ENCODE measurements around the gene ANKRD53.

ANKRD53 gene

DNA sequence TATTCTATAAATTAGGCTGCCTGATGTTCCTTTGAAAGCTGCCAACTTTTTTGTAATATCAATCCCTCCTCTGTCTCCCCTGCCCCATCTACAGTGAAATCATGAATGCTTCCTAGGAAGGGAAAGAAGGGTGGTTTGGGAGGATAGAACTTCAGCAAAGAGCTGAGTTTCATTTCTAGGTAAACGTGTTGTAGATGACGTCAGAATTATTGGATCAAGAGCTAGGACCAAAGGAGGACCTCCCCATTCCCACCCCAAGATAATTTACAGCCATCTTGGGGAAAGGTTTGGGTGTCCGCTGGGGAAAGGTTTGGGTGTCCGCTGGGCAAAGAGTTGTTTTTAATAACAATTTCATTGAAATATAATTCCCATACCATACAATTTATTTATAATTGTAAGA lies 11.2 kb upstream of the ANKRD53 start:
- DNase-seq (ENCODE audit: low spot score), result no peak

- DNase-seq (ENCODE audit: low spot score), result no peak
Observed at GRCh38 chr2:70974592-70974991, 3.8 kb upstream of the ANKRD53 start.

DNA sequence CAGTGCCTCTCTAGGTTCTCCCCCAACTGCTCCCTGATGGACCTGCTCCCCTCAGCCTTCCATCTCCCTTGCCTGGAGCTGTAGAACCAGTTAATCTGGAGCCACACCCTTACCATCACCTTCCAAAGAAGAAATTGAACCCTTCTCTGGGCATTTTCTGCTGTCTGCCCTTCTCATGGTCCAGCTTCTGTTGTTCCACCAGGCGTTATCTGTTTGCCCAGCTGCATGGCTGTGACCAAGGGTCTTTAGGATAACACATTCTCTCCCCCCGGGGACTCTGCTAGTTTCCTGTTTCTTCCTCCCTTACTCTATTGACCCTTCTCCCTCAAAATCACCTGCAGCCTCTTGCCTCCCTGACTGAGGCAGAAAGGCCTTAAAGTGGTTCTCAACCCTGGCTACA lies 3.2 kb upstream of the ANKRD53 start:
- DNase-seq (ENCODE audit: low spot score), result no peak

- no peak for DNase-seq (ENCODE audit: low spot score)
Observed at GRCh38 chr2:70977605-70978205, 725 bp upstream of the ANKRD53 start.

DNA sequence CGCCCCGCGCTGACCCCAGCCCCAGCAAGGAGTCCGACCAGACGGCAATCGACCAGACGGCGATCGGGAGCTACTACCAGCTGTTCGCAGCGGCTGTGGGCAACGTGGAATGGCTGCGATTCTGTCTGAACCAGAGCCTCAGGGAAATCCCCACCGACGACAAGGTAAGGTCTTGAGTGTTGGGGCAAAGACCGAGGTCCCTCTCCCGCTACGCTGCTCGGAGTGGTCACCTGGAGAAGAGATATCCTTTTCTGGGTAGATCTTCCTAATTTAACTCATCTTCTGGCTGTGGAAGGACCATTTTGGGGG lies 704 bp downstream of the ANKRD53 start:
- DNase-seq (ENCODE audit: low spot score), result no peak

- DNase-seq (ENCODE audit: low spot score), result no peak
Observed at GRCh38 chr2:70979626-70980025, 1.2 kb downstream of the ANKRD53 start.

DNA sequence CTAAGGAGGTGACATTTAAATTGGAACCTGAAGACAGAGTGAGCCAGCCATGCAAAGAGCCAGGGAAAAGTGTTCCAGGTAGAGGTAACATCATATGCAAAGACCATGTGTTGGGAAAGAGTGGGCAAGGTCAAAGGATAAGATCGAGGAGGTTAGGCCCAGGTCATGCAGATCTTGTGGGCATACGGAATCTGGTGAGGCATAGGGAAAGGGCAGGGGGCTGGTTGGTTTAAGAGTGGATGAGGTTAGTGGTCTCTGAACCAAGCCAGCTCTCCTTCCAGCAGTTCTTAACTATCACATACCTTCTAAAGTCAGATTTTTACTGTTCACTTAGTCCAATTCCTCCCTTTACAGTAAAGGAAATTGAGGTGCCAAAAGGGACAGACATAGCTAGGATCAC lies 3.0 kb downstream of the ANKRD53 start:
- DNase-seq (ENCODE audit: low spot score), result no peak

DNA sequence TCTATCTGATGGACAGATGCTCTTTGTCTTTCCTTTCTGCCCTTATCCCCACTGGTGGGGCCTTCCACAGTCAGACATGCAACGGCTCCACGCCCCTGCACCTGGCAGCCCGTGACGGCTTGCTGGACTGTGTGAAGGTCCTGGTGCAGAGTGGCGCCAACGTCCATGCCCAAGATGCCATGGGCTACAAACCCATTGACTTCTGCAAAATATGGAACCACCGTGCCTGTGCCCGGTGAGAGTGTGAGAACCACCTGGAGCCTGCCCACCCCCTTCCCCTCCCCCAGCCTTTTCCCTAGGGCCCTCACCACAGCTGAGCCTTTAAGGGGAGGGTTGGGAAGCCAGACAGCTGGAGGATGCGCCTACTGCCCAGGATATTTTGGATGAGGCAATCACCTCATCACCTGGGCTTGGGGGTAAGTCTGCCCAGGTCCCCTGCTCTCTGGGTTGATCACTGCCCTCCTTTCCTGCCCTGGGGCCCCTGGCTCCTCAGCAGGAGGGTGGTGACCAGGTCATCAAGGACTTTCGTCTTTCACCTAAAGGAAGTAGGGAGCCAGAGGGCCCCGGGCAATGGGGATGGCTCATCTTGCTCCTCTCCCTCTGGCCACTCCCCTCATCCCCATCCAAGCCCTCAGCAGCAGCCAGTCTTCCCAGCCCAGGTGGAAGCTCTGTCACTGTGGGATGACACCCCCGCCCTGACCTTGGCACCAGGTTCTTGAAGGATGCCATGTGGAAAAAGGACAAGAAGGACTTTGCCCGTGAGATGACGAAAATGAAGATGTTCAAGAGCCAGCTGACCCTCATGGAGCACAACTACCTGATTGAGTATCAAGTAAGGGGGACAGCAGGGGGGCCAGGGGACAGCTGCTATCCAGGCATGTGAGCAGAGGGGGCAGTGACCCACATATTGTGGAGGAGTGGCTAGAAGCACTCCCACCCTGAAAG lies 3.7 kb downstream of the ANKRD53 start:
- DNase-seq (ENCODE audit: low spot score), result no peak

DNA sequence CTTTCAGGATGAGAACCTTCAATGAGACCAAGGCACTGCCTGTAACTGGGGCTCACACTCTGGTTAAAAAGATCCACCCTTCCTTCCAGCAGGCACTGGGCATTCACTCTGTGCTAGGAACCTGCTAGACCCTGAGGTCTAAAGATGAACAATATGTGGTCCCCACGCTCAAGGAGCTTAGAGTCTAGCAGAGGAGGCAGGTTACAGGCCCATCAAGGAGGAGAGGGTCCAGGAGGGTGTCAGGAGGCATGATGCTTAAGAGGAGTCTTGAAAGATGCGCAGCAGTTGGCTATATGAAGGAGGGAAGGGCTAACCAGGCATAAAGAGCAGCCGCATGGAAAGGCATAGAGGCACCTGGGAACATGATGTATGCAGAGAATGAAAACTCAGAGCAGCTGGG lies 4.5 kb downstream of the ANKRD53 start:
- DNase-seq (ENCODE audit: low spot score), result no peak

DNA sequence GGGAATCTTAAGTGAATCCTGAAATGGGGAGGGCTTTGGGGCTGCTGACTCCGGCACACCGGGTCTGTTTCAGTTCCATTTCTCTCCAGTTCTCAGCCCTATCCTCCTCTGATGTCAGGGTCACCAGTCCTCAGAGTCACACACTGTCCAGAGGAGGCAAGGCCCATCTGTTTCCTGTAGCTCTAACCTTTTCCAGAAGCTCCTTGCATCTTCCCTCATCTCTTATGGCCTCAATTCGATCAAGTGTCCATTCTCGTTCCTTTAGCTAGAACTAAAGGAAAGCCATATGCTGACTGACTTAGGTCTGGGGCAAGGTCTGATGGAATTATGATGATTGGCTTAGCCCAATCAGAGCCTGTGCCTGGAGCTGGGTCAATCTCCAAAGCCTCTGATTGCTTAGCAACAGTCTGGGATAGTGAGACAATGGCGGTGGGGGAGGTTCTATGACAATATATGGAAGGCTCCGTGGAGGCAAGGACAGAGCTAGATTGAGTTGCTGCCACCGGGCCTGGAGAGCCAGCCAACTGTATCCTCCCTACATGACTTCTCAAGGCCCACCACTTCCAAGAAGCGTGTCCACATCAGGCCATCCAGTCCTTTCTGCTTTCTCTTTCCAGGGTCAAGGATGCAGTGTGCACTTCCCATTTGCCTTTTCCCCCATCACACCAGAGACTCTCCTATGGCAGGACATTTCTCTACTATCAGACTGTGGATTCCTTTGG lies 5.2 kb downstream of the ANKRD53 start:
- DNase-seq (ENCODE audit: low spot score), result no peak

DNA sequence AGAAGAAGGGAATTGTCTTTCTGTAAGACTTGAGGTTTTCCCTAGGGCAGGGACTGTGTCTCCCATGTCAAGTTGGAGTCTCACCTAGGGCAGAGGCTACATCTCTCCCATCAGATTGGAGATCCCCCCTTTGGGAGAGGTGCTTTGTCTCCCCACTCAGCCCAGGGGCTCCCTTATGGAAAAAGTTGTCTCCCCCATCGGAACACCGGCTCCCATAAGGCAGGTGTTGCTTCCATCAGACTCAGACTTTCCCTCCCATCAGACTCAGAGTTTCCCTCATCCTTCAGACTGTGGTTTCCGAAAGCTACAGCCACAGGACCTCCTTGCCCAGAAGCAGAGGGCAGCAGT lies 5.8 kb downstream of the ANKRD53 start:
- no peak for DNase-seq (ENCODE audit: low spot score)

GRCh38 chr2:70984576-70985282 lies 6.3 kb downstream of the ANKRD53 start:
- peak; percentile 76 for DNase-seq (ENCODE audit: low spot score)

DNA sequence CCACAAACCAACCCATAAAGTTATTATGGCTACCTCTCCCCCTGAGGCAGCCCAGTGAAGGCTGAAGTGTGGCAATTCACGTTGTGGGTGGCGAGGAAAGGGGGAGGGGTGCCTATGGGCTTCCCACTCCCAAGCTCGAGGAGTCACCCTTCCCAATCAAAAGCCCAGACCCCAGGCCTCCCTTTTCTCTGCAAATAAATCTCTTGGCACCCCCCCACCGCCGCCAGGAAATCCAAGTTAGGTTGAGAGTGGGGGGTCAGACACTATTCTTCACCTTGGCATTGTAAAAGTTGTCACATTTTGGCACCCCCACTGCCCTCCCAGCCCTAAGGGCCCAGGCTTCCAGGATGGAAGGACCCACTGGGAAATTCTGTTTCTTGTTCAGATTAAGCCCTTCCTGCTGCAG lies 6.9 kb downstream of the ANKRD53 start:
- DNase-seq (ENCODE audit: low spot score), result no peak

GRCh38 chr2:70985956-70986355 lies 7.5 kb downstream of the ANKRD53 start:
- no peak for DNase-seq (ENCODE audit: low spot score)

DNA sequence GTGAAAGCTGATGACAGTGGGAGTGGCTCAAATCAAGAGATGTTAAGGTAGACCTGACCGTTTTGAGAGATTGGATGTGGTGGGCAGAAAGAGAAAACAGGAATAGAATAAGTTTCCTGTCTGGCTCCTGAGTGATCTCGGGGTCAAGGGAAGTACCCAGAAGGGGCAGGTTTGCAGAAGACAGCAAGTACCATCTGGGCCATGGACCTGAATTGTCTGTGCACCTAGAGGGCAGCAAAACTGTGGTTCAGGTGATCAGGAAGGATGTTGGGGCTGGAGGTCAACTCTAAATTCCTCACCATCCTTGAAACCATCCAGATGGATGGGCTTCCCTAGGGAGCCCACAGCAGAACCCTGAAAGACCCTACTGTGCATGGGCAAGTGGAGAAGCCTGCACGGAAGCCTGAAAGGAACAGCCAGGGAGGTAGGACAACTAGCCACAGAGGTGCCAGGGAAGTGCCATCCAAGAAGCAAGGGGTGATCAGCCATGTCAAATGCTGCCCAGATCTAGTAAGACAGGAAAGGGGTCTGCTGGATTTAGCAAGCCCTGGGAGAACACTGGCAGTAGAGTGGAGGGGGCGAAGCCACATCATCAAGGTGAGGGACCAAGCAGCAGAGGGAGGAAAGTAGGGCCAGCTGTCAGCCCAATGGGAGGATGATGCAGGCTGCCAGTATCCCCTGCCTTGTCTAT lies 8.2 kb downstream of the ANKRD53 start:
- no peak for DNase-seq (ENCODE audit: low spot score)

DNA sequence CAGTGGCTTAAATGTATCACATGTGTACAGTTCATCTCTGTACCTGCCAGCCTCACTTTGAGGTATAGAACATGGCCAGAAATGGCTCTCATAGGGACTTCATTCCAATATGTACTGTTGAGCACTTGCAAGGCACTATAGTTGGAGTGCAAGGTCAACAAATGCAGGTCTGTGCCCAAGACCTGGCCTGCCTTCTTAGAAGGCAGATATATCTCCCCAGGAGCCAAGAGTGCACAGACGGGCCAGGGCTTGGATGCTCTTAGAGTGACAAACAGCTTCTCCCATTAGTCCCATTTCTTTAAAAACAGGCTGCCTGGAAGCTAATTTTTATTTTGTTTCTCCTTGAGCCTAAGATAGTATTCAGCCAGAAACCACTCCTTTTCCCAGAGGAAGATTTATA lies 9.0 kb downstream of the ANKRD53 start:
- DNase-seq (ENCODE audit: low spot score), result no peak

DNA sequence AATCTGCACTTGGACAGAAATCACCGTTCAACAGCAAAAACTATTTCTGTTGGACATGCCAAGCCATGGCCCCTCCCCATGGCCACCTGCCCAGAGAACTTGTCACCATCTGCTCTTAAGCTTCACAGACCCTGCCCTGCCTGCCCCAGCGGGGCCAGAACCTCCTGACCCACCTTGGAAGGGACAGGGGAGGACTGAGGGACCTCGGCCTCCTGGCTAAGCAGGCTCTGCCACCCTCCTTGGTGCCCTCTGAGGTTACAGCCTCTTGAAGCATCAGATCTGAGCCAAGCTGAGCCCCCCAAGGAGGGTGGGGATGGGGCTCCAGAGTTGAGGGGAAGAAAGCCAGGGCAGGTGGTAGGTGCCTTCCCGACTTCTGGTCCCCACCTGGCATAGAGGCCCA lies 9.7 kb downstream of the ANKRD53 start:
- no peak for DNase-seq (ENCODE audit: low spot score)

DNA sequence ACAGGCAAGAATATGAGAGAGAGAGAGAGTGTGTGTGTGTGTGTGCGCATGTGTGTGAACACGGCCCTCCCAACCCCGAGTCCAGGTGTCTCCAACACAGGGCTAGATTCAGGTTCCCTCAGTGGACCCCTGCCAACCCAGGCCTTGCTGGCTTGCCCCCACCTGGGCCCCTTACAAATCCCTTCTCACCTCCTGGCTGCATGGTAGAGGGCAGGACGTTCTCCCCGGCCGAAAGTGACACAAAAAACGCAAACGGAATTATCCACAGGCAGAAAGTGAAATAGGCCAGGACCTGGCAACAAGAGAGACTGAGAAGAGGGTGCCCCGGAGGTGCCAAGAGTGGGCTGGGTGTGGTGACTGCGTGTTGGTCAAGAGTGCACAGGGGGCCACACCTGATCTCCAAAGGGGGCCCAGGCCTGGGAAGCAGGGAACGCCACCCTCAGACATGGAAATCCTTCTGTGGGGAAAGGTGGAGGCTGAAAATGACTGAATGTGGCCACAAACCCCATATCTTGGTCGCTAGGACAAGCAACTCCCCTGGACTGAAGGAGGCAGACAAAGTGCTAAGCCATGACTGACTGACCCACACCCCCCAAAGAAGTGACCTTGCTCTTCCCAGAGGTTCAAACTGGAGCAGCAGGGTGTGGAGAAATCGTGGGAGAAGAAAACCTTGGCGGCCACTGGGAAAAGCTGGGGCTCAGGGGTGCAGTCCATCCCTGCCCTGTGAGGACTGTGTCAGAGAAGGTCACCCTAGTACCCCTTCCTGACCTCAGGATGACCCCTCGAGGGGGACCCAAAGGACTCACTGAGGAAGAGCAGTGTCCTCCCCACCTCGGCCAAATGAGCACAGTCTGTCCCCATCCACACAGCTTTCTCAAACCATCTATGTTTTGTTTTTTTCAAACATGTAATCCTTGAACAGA lies 10.6 kb downstream of the ANKRD53 start:
- no peak for DNase-seq (ENCODE audit: low spot score)

DNA sequence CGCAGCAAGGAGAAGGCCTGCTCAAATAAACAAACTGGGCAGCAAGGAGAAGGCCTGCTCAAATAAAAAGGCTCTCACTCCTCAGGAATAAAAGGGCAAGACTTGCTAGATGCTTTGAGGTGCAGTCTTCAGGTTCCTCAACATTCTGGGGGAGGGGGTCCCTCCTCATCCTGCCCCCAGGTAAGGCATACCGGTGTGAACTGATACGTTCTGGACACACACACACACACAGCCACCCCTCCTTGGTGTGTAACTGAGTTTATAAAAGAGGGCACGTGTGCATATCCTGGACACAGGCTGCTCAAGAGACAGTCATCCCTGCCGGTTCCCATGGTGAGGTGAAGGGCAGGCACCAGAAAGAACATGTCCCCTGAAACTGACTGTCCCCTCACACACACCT lies 11.8 kb downstream of the ANKRD53 start:
- DNase-seq (ENCODE audit: low spot score), result no peak

- no peak for DNase-seq (ENCODE audit: low spot score)
Observed at GRCh38 chr2:70991142-70991541, 12.7 kb downstream of the ANKRD53 start.

DNA sequence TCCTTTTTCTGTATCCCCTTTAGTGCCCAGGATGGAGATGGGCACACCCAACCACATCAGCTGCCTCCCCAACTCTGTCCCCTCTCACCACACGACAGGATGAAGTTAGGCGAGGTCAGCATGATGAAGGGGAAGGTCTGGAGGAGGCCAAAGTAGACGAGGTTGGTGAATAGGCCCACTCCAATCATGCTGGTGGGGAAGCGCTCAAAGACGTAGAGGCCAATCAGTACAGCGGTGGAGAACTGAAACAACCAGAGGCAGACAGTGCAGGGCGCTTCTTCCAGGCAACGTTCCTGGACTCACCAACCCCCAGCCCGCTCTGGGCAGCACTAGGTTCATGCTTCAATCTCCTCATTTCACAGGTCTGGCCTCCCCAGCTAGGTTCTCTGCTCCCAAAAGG lies 13.3 kb downstream of the ANKRD53 start:
- no peak for DNase-seq (ENCODE audit: low spot score)
